Stimulated activated CD8-positive, alpha-beta memory T cell treated with anti-CD3 and anti-CD28 coated beads, Interleukin-7, amount 100 ng/mL, for 1 hour (primary cell): Measurements from ENCODE around the gene STX17.

Experiments used
- DNase-seq, 2 donors: peaks; one replicate each; pipeline ENCODE4 v3.0.0-alpha.2; 2020; ENCODE audit warnings: low read depth in 2 of 2

STX17 gene

GRCh38 chr9:99907208-99907532, 716 bp downstream of the STX17 start:
- no peak for DNase-seq

GRCh38 chr9:99911600-99911999, 5.1 kb downstream of the STX17 start:
- no peak for DNase-seq

- DNase-seq = no peak
Measured at GRCh38 chr9:99916650-99917049, 10.2 kb downstream of the STX17 start.

- DNase-seq = no peak
Measured at GRCh38 chr9:99918134-99918533, 11.7 kb downstream of the STX17 start.

- DNase-seq = no peak
Measured at GRCh38 chr9:99919930-99920329, 13.5 kb downstream of the STX17 start.

GRCh38 chr9:99921875-99922710, 15.6 kb downstream of the STX17 start:
- DNase-seq = no peak

GRCh38 chr9:99922711-99923030, 16.2 kb downstream of the STX17 start:
- DNase-seq = no peak

- DNase-seq = no peak
Measured at GRCh38 chr9:99925541-99925940, 19.1 kb downstream of the STX17 start.

GRCh38 chr9:99929652-99930051, 23.2 kb downstream of the STX17 start:
- DNase-seq = no peak

- no peak for DNase-seq
Measured at GRCh38 chr9:99931155-99931840, 24.8 kb downstream of the STX17 start.

GRCh38 chr9:99936947-99937587, 30.6 kb downstream of the STX17 start:
- no peak for DNase-seq

GRCh38 chr9:99947395-99947794, 40.9 kb downstream of the STX17 start:
- DNase-seq = no peak

- DNase-seq = no peak
Measured at GRCh38 chr9:99948482-99948881, 42.0 kb downstream of the STX17 start.

- DNase-seq = no peak
Measured at GRCh38 chr9:99948896-99949295, 42.4 kb downstream of the STX17 start.

GRCh38 chr9:99953861-99954507, 47.5 kb downstream of the STX17 start:
- no peak for DNase-seq

- DNase-seq = no peak
Measured at GRCh38 chr9:99954819-99955218, 48.4 kb downstream of the STX17 start.

- no peak for DNase-seq
Measured at GRCh38 chr9:99955606-99956005, 49.2 kb downstream of the STX17 start.

GRCh38 chr9:99962680-99963261, 56.3 kb downstream of the STX17 start:
- DNase-seq = no peak

- DNase-seq = no peak
Measured at GRCh38 chr9:99964336-99964735, 57.9 kb downstream of the STX17 start.

- DNase-seq = no peak
Measured at GRCh38 chr9:99966001-99966400, 59.5 kb downstream of the STX17 start.

- DNase-seq = no peak
Measured at GRCh38 chr9:99966716-99967115, 60.3 kb downstream of the STX17 start.

- DNase-seq = no peak
Measured at GRCh38 chr9:99967457-99967856, 61.0 kb downstream of the STX17 start.
